Astrocyte (in vitro differentiated cells and primary cell): ENCODE data around the gene RAB32. TPM values are rescaled to one million over a fixed set of nuclear protein-coding genes. Genes with fewer than 3 reads are reported as not detected.

ENCODE experiments used
- DNase-seq: peaks from one replicate; pipeline ENCODE4 v3.0.0-alpha.2; 2010; ENCODE audit warnings: low read depth
- FAIRE-seq: peaks from 2 replicates; lab custom pipeline; 2011; peaks lifted over from hg19 to GRCh38; lab: Jason Lieb, UNC
- H2AFZ ChIP-seq: 2 replicates; pipeline ENCODE4 v1.6.0; 2012; ENCODE audit warnings: low read depth, low read length, inconsistent platforms
- H3K27ac ChIP-seq: 2 replicates; pipeline ENCODE4 v1.5.1; 2011; ENCODE audit warnings: low read depth, low read length, inconsistent platforms
- H3K27me3 ChIP-seq: 2 replicates; pipeline ENCODE4 v1.6.0; 2011; ENCODE audit warnings: low read length, inconsistent platforms; ENCODE audit not compliant: insufficient read depth
- H3K36me3 ChIP-seq: 2 replicates; pipeline ENCODE4 v1.5.1; 2011; ENCODE audit warnings: low read length, inconsistent platforms; ENCODE audit not compliant: insufficient read depth
- H3K4me1 ChIP-seq: 2 replicates; pipeline ENCODE4 v1.5.1; 2011; ENCODE audit warnings: low read length, inconsistent platforms; ENCODE audit not compliant: insufficient read depth
- H3K4me2 ChIP-seq: 2 replicates; pipeline ENCODE4 v1.6.0; 2012; ENCODE audit warnings: low read length, inconsistent platforms
- H3K4me3 ChIP-seq: 2 replicates; pipeline ENCODE4 v1.5.1; 2011; ENCODE audit warnings: low read depth, mild to moderate bottlenecking, low read length, inconsistent platforms; ENCODE audit not compliant: insufficient read depth
- H3K79me2 ChIP-seq: 2 replicates; pipeline ENCODE4 v1.6.0; 2012; ENCODE audit warnings: mild to moderate bottlenecking, low read length, inconsistent platforms; ENCODE audit not compliant: insufficient read depth
- H3K9ac ChIP-seq: 2 replicates; pipeline ENCODE4 v1.6.0; 2012; ENCODE audit warnings: mild to moderate bottlenecking, low read length, inconsistent platforms
- H3K9me3 ChIP-seq: 2 replicates; pipeline ENCODE4 v1.5.1; 2012; ENCODE audit warnings: low read depth, mild to moderate bottlenecking, low read length, inconsistent platforms; ENCODE audit not compliant: insufficient read depth
- H4K20me1 ChIP-seq: 2 replicates; pipeline ENCODE4 v1.6.0; 2012; ENCODE audit warnings: low read length, inconsistent platforms; ENCODE audit not compliant: insufficient read depth
- H3K27ac Mint-ChIP-seq: one replicate; pipeline ENCODE4 v1.8.0; 2021; ENCODE audit warnings: mild to moderate bottlenecking, mixed read lengths; ENCODE audit not compliant: unreplicated experiment
- H3K27me3 Mint-ChIP-seq: one replicate; pipeline ENCODE4 v1.8.0; 2021; ENCODE audit warnings: low read depth, mixed read lengths; ENCODE audit not compliant: unreplicated experiment
- H3K36me3 Mint-ChIP-seq: one replicate; pipeline ENCODE4 v1.8.0; 2021; ENCODE audit warnings: low read depth, mixed read lengths; ENCODE audit not compliant: unreplicated experiment
- H3K4me1 Mint-ChIP-seq: one replicate; pipeline ENCODE4 v1.8.0; 2021; ENCODE audit warnings: low read depth, mixed read lengths; ENCODE audit not compliant: unreplicated experiment
- H3K4me3 Mint-ChIP-seq: one replicate; pipeline ENCODE4 v1.8.0; 2021; ENCODE audit warnings: mild to moderate bottlenecking, moderate library complexity, mixed read lengths; ENCODE audit not compliant: unreplicated experiment
- H3K9me3 Mint-ChIP-seq: one replicate; pipeline ENCODE4 v1.8.0; 2021; ENCODE audit warnings: mild to moderate bottlenecking, mixed read lengths; ENCODE audit not compliant: unreplicated experiment
- EZH2 ChIP-seq: IDR thresholded peaks from 2 replicates; pipeline ENCODE4 v1.6.1; 2012; ENCODE audit warnings: mild to moderate bottlenecking, low read length, inconsistent platforms; ENCODE audit not compliant: insufficient read depth
- total RNA-seq: library from RNA; stranded (reverse); gene quantifications from 2 replicates; pipeline ENCODE4 v1.2.1, GENCODE V29; 2021
- TF ChIP-seq, protein P1 (sequence below): IDR thresholded peaks from 2 replicates; pipeline ENCODE4 v1.5.1; 2011; ENCODE audit warnings: low read depth, mild to moderate bottlenecking, inconsistent platforms, low read length, moderate library complexity; ENCODE audit not compliant: insufficient read depth

Gene RAB32
- total RNA-seq, 1 donor from 2014 or later, result 77.4 TPM

DNA sequence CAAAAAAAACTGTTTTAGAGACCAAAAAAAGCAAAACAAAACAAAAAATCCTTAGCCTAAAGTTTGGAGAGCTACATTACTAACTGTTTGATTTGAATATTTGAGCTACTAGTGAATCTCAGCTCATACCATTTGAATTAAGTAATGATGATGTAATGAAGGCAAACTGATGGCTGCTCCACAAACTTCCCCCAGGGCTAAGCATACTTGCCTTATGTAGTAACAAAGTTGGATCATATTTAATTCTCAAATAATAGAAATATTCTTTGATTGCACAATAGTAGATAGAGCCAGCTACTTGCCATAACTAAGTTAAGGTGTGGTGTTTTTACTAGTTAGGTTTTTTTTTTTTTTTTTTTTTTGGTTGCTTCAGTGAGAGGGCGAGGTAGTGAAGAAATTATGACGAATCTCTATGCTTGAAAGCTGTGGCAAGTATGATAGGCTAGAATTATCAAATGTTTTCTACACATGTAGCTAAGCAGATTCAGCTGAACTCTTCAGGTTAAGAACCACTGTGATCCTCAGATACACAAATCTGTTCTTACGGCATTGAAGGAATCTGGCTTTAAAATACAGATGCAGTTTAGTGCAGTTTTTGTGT, 2.9 kb downstream of the RAB32 start:
- Histone ChIP-seq H3K4me2 (peak overlapping the region; percentile 93), H3K4me3 (peak overlapping the region; percentile 85), H3K9ac (peak overlapping the region; percentile 98), H3K36me3 (peaks cover 16% of the 10 kb centered on the region), H3K27me3 (no peaks in the 10 kb centered on the region), H4K20me1 (no peaks in the 10 kb centered on the region), H3K9me3 (no peaks in the 10 kb centered on the region), H3K27ac (peak overlapping the region; percentile 95), H3K79me2 (peaks cover 77% of the 10 kb centered on the region), H2AFZ (no peak overlapping the region), H3K4me1 (peaks cover 22% of the 10 kb centered on the region)
- FAIRE-seq (peak; percentile 47), DNase-seq (peak; percentile 91)
- H3K4me3 Mint-ChIP-seq, result peak overlapping the region; percentile 99
- no peak for TF ChIP-seq EZH2
- TF ChIP-seq, protein P1, sequence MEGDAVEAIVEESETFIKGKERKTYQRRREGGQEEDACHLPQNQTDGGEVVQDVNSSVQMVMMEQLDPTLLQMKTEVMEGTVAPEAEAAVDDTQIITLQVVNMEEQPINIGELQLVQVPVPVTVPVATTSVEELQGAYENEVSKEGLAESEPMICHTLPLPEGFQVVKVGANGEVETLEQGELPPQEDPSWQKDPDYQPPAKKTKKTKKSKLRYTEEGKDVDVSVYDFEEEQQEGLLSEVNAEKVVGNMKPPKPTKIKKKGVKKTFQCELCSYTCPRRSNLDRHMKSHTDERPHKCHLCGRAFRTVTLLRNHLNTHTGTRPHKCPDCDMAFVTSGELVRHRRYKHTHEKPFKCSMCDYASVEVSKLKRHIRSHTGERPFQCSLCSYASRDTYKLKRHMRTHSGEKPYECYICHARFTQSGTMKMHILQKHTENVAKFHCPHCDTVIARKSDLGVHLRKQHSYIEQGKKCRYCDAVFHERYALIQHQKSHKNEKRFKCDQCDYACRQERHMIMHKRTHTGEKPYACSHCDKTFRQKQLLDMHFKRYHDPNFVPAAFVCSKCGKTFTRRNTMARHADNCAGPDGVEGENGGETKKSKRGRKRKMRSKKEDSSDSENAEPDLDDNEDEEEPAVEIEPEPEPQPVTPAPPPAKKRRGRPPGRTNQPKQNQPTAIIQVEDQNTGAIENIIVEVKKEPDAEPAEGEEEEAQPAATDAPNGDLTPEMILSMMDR, result no peak
- H3K36me3 Mint-ChIP-seq, result peaks cover 9% of the 10 kb centered on the region
- peaks cover 18% of the 10 kb centered on the region for H3K4me1 Mint-ChIP-seq
- H3K27me3 Mint-ChIP-seq, result no peaks in the 10 kb centered on the region
- H3K9me3 Mint-ChIP-seq, result no peaks in the 10 kb centered on the region
- H3K27ac Mint-ChIP-seq, result peak overlapping the region; percentile 97

DNA sequence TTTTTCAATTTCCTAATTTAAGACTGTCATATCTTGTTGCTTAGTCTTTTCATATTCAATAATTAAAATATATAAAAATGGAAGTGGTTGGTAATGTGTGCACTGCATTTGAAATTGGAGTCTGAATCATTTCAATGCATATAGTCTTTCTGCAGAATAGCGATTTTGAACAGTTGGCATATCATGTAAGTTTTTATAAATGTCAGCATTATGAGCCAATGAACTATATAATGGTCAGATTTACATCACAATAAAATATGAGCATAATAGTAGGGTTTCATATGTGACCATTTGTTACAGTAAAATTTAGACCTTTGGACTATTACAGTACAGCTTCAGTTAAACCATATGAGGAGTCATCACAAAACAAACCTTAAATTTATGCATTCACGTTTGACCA, 4.3 kb downstream of the RAB32 start:
- no peak overlapping the region for H3K4me3 ChIP-seq
- H3K27me3 ChIP-seq, result no peaks in the 10 kb centered on the region
- peaks cover 18% of the 10 kb centered on the region for H3K4me1 Mint-ChIP-seq
- TF ChIP-seq, protein P1, result no peak
- no peak for TF ChIP-seq EZH2
- H3K27ac ChIP-seq, result no peak overlapping the region
- FAIRE-seq, result peak; percentile 13
- H4K20me1 ChIP-seq, result no peaks in the 10 kb centered on the region
- H3K4me1 ChIP-seq, result peaks cover 22% of the 10 kb centered on the region
- no peaks in the 10 kb centered on the region for H3K9me3 Mint-ChIP-seq
- no peak overlapping the region for H3K4me2 ChIP-seq
- DNase-seq, result no peak
- no peaks in the 10 kb centered on the region for H3K27me3 Mint-ChIP-seq
- H3K36me3 ChIP-seq, result peaks cover 20% of the 10 kb centered on the region
- peaks cover 90% of the 10 kb centered on the region for H3K79me2 ChIP-seq
- H3K36me3 Mint-ChIP-seq, result peaks cover 13% of the 10 kb centered on the region
- H3K27ac Mint-ChIP-seq, result no peak overlapping the region
- no peak overlapping the region for H3K9ac ChIP-seq
- no peak overlapping the region for H2AFZ ChIP-seq
- no peak overlapping the region for H3K4me3 Mint-ChIP-seq
- no peaks in the 10 kb centered on the region for H3K9me3 ChIP-seq

DNA sequence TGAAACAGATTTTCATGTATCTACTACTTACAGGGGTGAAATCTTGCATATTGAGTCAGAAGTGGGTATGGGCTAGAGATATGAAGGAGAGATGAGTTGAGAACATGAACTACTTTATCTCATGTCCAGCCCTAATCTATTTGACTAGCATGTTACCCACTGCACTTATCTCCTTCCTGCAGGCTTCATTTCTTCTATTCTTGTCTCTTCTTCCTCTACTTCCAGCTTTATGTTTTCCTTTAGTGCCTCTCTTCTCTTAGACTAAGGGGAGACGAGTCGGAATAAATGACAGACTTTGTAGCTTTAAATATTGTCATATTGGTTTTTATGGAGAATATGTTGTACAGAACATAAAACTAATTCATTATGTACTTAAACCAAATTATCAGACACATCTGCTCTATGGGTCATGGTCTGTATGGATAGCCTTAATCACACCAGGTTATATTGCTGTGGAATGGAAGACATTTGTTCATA, 5.3 kb downstream of the RAB32 start:
- H3K9ac ChIP-seq, result no peak overlapping the region
- H3K4me3 ChIP-seq, result no peak overlapping the region
- H3K36me3 ChIP-seq, result peaks cover 20% of the 10 kb centered on the region
- Mint-ChIP-seq H3K36me3 (peaks cover 13% of the 10 kb centered on the region), H3K4me1 (peaks cover 18% of the 10 kb centered on the region), H3K27ac (no peak overlapping the region), H3K4me3 (no peak overlapping the region), H3K27me3 (no peaks in the 10 kb centered on the region), H3K9me3 (no peaks in the 10 kb centered on the region)
- no peak overlapping the region for H2AFZ ChIP-seq
- DNase-seq (no peak), FAIRE-seq (no peak)
- TF ChIP-seq, protein P1, result no peak
- TF ChIP-seq EZH2, result no peak
- no peaks in the 10 kb centered on the region for H3K9me3 ChIP-seq
- H3K4me2 ChIP-seq, result no peak overlapping the region
- no peaks in the 10 kb centered on the region for H3K27me3 ChIP-seq
- peaks cover 98% of the 10 kb centered on the region for H3K79me2 ChIP-seq
- peaks cover 22% of the 10 kb centered on the region for H3K4me1 ChIP-seq
- no peak overlapping the region for H3K27ac ChIP-seq
- peaks cover 5% of the 10 kb centered on the region for H4K20me1 ChIP-seq
